ENCODE measurements around the gene PPP2R2C. TPM values are rescaled to one million over a fixed set of nuclear protein-coding genes. Genes with fewer than 3 reads are reported as not detected.

PPP2R2C gene
- 1.3 and 1.4 TPM in 2 replicates for total RNA-seq

DNA sequence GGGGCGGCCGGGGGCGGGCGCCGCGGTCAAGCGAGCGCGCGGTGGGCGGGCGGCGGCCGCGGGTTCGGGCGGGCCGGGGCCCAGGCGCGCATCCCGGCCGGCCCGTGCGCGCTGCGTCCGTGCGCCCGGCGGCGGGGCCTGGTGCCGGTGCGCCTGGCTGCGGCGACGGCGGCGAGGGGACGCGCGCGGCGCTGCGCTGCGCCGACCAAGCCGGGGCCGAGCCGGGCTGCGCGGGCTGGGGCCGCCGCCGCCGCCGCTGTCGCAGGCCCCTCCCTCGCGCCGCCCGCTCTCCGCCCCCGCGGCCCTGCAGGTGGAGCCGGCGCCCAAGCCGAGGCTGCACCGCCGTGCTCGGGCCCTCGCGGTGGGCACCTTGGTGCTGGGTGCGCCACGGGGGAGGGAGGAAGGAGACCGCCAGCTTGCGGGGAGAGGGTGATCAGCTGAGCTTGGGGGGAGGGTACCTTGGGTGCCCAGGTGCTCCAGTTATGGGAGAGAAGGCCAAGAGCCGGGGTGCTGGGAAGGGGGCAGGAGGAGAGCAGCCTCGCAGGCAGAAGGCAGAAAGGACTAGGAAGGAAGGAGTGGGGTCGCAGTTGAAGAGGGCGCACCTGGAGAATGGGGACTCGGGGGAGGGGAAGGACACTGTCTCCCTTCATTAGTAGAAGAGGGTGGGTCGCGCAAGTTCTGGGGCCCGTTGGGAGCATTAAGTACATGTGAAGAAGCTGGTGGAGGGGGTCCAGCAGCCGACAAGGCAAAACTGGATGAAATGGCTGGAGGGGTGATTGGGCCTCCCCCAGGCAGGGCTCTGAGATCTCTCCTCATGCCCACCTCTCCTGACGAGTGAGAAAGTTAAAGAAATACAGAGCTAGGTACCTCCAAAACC is at the start of gene PPP2R2C:
PPP2R2C (minus strand) TSS at position 228 of the 877 bp plus-strand sequence. CDS start 385 bp downstream, outside the sequence.

Other genes with a start within 250 kb of the PPP2R2C start
- 19.3 and 38.5 TPM in 2 replicates for gene WFS1, start 202.8 kb downstream of the PPP2R2C start, total RNA-seq
- 11.2 and 27.0 TPM in 2 replicates for gene MAN2B2, start 102.6 kb upstream of the PPP2R2C start, total RNA-seq
- gene MRFAP1, start 168.1 kb upstream of the PPP2R2C start, total RNA-seq: 108 and 116 TPM in 2 replicates
- not detected in 2 replicates for gene S100P, start 221.3 kb upstream of the PPP2R2C start, total RNA-seq
- gene MRFAP1L1, start 237.3 kb upstream of the PPP2R2C start, total RNA-seq: 59.2 and 70.8 TPM in 2 replicates
- 19.3 and 21.0 TPM in 2 replicates for gene BLOC1S4, start 243.6 kb upstream of the PPP2R2C start, total RNA-seq

All from uterine smooth muscle cell (primary cell).